Fibroblast of lung (primary cell): Measurements from ENCODE around the gene CEP41. TPM values are rescaled to one million over a fixed set of nuclear protein-coding genes. Genes with fewer than 3 reads are reported as not detected.

Experiments
- DNase-seq, 2 donors: peaks; one replicate each; pipeline versions ENCODE4 v3.0.0 to v3.0.0-alpha.2; 2010; ENCODE audit warnings: low read depth in 2 of 2
- H2AFZ ChIP-seq: 2 replicates; pipeline ENCODE4 v1.5.1; 2012; ENCODE audit warnings: low read length, control low read depth, inconsistent platforms
- H3K27ac ChIP-seq: 2 replicates; pipeline ENCODE4 v1.5.1; 2011; ENCODE audit warnings: low read length, control low read depth; ENCODE audit not compliant: insufficient read depth
- H3K27me3 ChIP-seq: 2 replicates; pipeline ENCODE4 v1.5.1; 2011; ENCODE audit warnings: mild to moderate bottlenecking, low read length; ENCODE audit not compliant: control insufficient read depth, insufficient read depth
- H3K36me3 ChIP-seq: 2 replicates; pipeline ENCODE4 v1.5.1; 2011; ENCODE audit warnings: low read length; ENCODE audit not compliant: control insufficient read depth, insufficient read depth
- H3K4me1 ChIP-seq: 2 replicates; pipeline ENCODE4 v1.5.1; 2011; ENCODE audit warnings: low read length; ENCODE audit not compliant: control insufficient read depth, insufficient read depth; ENCODE audit errors: extremely low read depth
- H3K4me2 ChIP-seq: 2 replicates; pipeline ENCODE4 v1.5.1; 2011; ENCODE audit warnings: low read length, control low read depth; ENCODE audit not compliant: insufficient read depth; ENCODE audit errors: extremely low read depth
- H3K4me3 ChIP-seq, 4 experiments: fragments of 200-600 bp in 1 of 4; sonication (generic) in 1 of 4; replicated peaks in 1 of 4; 2 replicates each; pipeline ENCODE4 v1.5.1; 2011 to 2016; ENCODE audit warnings: low read length in 4 of 4, low read depth in 3 of 4, mild to moderate bottlenecking in 3 of 4, control low read depth in 2 of 4, inconsistent platforms in 1 of 4, mixed read lengths in 1 of 4; ENCODE audit not compliant: insufficient read depth in 1 of 4; ENCODE audit errors: control extremely low read depth in 1 of 4
- H3K79me2 ChIP-seq: 2 replicates; pipeline ENCODE4 v1.5.1; 2012; ENCODE audit warnings: mild to moderate bottlenecking, low read length, inconsistent platforms; ENCODE audit not compliant: control insufficient read depth, insufficient read depth
- H3K9ac ChIP-seq: 2 replicates; pipeline ENCODE4 v1.5.1; 2011; ENCODE audit warnings: mild to moderate bottlenecking, low read length, control low read depth; ENCODE audit not compliant: insufficient read depth
- H3K9me3 ChIP-seq: 2 replicates; pipeline ENCODE4 v1.5.1; 2012; ENCODE audit warnings: low read depth, low read length; ENCODE audit not compliant: control insufficient read depth, insufficient read depth
- H4K20me1 ChIP-seq: 2 replicates; pipeline ENCODE4 v1.5.1; 2011; ENCODE audit warnings: low read length; ENCODE audit not compliant: control insufficient read depth, insufficient read depth; ENCODE audit errors: extremely low read depth
- CTCF ChIP-seq, 2 donors: IDR thresholded peaks in 1 of 2; conservative IDR thresholded peaks in 1 of 2; 1 replicate in 1 of 2; 2 replicates in 1 of 2; pipeline ENCODE4 v1.5.1; 2011 to 2012; ENCODE audit warnings: low read length in 2 of 2, control low read depth in 1 of 2, inconsistent platforms in 1 of 2, low read depth in 1 of 2, mild to moderate bottlenecking in 1 of 2
- EZH2 ChIP-seq: IDR thresholded peaks from 2 replicates; pipeline ENCODE4 v1.5.1; 2012; ENCODE audit warnings: low read length, control low read depth, mild to moderate bottlenecking; ENCODE audit errors: missing control alignments
- polyA plus RNA-seq, 2 donors: library from polyadenylated mRNA; depleted of rRNA in 1 of 2; stranded (reverse) in 1 of 2; unstranded in 1 of 2; fragments of >200 nt; gene quantifications; 2 replicates each; pipeline ENCODE4 v1.2.1, GENCODE V29; 2011 to 2012; ENCODE audit warnings: missing spikeins in 1 of 2
- total RNA-seq: library from RNA; depleted of rRNA; stranded (reverse); fragments of >200 nt; gene quantifications from 2 replicates; pipeline ENCODE4 v1.2.1, GENCODE V29; 2014

Gene CEP41
- total and polyA plus RNA-seq, 2 donors (not counting 1 experiment from before 2014, with no cell fraction given) = 8.3 to 24.5 TPM

- TF ChIP-seq CTCF (conservative IDR thresholded peaks at IDR 0.05 in 1 of 2, IDR thresholded peaks at IDR 0.05 in 1 of 2; ENCODE audit: low read depth in 1 of 2, low read length in 2 of 2) (no peak), EZH2 (no peak)
These were observed 35.7 kb upstream of the CEP41 start for GRCh38 chr7:130476297-130477150.

GRCh38 chr7:130475776-130476175 is 35.0 kb upstream of the CEP41 start:
- no peaks in the 10 kb centered on the region for H4K20me1 ChIP-seq
- H3K9me3 ChIP-seq = no peaks in the 10 kb centered on the region
- no peak overlapping the region for H2AFZ ChIP-seq
- H3K36me3 ChIP-seq = no peaks in the 10 kb centered on the region
- no peaks in the 10 kb centered on the region for H3K27me3 ChIP-seq
- H3K9ac ChIP-seq = no peak overlapping the region
- no peak overlapping the region for H3K4me3 ChIP-seq
- no peaks in the 10 kb centered on the region for H3K4me1 ChIP-seq
- no peaks in the 10 kb centered on the region for H3K79me2 ChIP-seq
- H3K27ac ChIP-seq = no peak overlapping the region
- H3K4me2 ChIP-seq = no peak overlapping the region
- TF ChIP-seq CTCF (conservative IDR thresholded peaks at IDR 0.05 in 1 of 2, IDR thresholded peaks at IDR 0.05 in 1 of 2; ENCODE audit: low read depth in 1 of 2, low read length in 2 of 2) = no peak
- no peak for TF ChIP-seq EZH2
- DNase-seq = no peak

More at GRCh38 chr7:130476297-130477150, 35.7 kb upstream of the CEP41 start:
- peak in 1 of 2 donors; percentile 98 for DNase-seq
- Histone ChIP-seq H3K27ac (no peak overlapping the region), H3K36me3 (no peaks in the 10 kb centered on the region), H2AFZ (no peak overlapping the region), H3K4me3 (no peak overlapping the region), H3K27me3 (no peaks in the 10 kb centered on the region), H3K4me1 (no peaks in the 10 kb centered on the region), H3K4me2 (no peak overlapping the region), H3K9ac (no peak overlapping the region), H3K9me3 (no peaks in the 10 kb centered on the region), H3K79me2 (no peaks in the 10 kb centered on the region), H4K20me1 (no peaks in the 10 kb centered on the region)

- H3K36me3 ChIP-seq = no peaks in the 10 kb centered on the region
- TF ChIP-seq CTCF (conservative IDR thresholded peaks at IDR 0.05 in 1 of 2, IDR thresholded peaks at IDR 0.05 in 1 of 2; ENCODE audit: low read depth in 1 of 2, low read length in 2 of 2) = no peak
- TF ChIP-seq EZH2 = no peak
- H3K9ac ChIP-seq = no peak overlapping the region
- H3K4me3 ChIP-seq = no peak overlapping the region
- H3K4me1 ChIP-seq = no peaks in the 10 kb centered on the region
- H3K27me3 ChIP-seq = no peaks in the 10 kb centered on the region
- H2AFZ ChIP-seq = no peak overlapping the region
- H3K9me3 ChIP-seq = no peaks in the 10 kb centered on the region
- H4K20me1 ChIP-seq = no peaks in the 10 kb centered on the region
- no peak overlapping the region for H3K27ac ChIP-seq
- no peaks in the 10 kb centered on the region for H3K79me2 ChIP-seq
- no peak for DNase-seq
- H3K4me2 ChIP-seq = no peak overlapping the region
These were observed 33.1 kb upstream of the CEP41 start for GRCh38 chr7:130473876-130474275.
